GM18508 (cell line): Measurements from ENCODE around the gene MPZL1.
"Not testable (repeated sequence)": the region's sequence is repeated elsewhere in the genome, so short reads cannot be mapped to it uniquely, and the experiment has no call there.

Experiments
- ATAC-seq: cut with Tn5 transposase; IDR thresholded peaks from one replicate; pipeline ENCODE4 v1.9.1; 2021; ENCODE audit warnings: moderate number of reproducible peaks; ENCODE audit not compliant: insufficient read depth, unreplicated experiment

MPZL1 gene

DNA sequence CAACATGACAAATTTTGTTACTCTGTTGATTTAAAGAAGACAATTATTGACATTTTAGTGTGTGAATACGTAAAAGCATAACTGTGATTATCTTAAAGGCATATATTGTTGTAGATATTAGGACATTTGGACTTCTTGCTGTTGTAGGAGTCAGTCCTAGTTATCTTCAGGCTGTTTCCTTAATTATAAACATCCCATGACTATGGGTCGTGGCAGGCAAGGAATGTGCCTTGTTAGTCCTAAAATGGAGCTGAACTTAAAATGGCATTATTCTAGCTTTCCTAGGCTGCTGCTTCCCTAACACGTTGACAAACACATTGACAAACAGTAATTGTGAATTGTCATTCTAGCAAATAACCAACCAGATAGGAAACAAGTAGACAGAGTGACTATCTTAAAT is 4.4 kb upstream of the MPZL1 start:
- no peak for ATAC-seq

DNA sequence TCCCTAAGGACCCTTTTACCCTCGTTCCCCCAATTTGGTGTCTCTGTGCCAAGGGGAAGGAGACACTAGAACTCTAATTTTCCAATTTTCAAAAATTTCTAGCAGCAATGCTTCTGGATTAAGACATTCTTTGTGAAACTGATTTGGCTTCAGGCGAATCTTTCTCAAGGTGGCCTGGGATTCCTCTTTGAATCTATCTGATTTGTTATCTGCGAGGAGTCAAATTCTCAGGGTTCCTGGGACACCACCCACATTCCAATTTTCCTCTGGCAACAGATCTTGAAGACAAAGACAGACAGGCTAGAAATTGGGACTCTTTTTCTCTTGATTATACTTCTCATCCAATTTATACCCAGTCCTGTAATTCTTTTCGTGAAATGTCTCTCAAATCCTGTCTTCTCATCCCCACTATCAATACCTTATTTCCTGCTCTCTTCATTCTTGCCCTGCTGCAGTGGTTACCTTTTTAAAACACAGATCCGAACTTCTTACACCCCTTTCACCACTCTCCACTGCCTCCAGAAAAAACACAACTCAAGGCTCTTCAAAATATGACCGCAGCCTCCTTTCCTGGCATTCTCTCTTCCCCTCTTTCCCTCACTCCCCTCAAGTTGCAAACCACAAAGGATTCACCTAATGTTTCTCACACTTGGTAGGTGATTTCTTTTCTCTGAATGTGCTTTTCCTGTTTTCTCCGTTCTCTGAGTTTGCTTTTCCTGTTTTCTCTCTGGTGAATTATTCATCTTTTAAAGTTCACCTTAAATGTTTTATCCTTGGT is 2.7 kb upstream of the MPZL1 start:
- ATAC-seq, result no peak

DNA sequence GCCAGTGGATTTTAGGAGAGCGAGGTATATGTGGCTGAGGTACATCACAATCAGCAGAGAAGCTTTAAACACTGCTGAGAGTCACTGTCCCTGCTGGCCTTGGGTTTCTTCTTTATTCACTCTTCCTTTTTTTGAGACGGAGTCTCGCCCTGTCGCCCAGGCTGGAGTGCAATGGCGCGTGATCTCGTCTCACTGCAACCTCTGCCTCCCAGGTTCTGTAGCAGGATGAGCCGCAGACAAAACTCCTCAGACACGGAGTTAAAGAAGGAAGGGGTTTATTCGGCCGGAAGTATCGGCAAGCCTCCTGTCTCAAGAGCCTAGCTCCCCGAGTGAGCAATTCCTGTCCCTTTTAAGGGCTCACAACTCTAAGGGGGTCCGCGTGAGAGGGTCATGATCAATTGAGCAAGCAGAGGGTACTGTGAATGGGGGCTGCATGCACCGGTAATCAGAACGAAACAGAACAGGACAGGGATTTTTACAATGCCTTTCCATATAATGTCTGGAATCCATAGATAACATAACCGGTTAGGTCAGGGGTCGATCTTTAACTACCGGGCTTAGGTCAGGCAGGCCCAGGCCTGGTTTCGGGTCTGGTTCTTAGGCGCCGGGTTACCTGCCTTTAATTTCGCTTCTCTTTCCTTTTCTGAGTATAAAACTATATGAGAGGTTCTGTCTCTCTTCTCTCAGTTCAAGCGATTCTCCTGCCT is 1.9 kb upstream of the MPZL1 start:
- ATAC-seq, result not testable (repeated sequence)

DNA sequence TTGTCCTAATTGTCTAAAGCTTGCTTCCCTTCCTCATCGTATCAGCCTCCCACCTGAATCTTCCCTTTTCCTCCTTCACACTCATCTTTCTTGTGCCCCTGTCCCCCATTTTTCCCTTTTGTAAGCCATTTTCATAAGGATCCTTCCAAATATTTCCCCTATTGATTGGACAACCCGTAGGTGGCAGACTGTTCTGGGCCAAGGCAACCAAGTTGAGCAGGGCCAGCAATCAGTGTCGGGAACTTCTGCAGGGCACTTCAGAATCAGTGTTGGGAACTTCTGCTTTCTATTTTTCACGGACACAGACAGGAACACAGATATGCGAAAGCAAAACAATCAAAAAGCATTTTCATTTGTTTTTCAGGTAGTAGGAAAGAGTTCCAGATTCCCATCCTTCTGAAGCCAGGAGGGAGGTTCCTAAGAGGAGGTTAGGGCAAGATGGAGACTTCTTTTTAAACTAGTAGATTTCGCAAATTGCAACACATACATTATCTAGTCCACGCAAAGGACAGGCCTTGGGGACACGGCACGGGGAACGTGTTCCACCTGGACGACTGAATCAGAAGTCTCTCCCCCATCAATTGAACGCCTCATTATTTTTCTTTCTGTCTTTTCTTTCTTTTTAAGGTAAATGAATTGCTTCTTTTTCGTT is 691 bp upstream of the MPZL1 start:
- ATAC-seq, result no peak

DNA sequence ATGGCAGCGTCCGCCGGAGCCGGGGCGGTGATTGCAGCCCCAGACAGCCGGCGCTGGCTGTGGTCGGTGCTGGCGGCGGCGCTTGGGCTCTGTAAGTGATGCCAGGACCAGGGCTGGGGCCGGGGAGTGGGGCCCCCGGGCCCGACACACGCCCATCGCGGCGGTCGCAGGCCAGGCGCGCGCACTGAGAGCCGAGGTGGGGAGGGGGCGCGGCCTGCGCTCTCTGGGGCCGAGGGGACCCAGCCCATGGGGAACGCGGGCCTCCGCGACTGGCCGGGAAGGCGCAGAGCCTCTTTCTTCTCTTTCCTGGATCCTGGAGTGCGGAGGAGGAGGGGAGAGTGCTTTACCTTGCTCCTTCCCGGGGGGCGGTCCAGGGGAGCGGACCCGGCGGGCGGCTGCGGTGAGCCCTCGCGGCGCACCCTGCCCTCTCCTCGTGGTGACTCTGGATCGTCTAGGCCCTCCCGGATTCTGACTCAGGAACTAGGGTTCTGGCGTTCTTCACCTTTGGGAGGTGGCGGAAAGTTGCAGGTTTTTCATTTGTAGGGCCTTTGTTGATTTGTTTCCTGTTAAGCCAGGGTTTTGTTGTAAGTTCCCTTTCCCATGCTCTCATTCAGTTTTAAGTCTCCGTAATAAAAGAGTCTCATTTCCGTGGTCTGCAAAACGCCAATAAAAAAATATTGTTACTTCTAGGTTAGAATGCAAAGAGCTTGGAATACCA is 529 bp downstream of the MPZL1 start:
- peak; percentile 7 for ATAC-seq

DNA sequence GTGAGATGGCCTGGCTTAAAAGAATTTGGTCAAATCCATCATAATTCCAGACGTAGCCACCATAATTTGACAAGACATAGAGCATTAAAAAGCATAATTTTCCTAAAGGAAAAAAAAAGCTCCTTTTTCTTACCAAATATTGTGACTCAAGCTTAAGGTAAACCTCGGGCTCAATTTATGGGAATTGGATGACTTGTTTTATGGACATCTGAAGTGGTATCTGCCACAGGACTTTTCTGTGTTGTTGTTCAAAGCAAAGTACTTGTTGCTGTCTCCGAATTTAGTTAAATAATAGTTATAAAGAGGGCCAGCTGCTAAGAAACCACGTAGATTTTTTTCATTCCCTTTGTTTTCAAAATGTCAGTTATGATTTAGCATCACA is 1.1 kb downstream of the MPZL1 start:
- ATAC-seq, result no peak

DNA sequence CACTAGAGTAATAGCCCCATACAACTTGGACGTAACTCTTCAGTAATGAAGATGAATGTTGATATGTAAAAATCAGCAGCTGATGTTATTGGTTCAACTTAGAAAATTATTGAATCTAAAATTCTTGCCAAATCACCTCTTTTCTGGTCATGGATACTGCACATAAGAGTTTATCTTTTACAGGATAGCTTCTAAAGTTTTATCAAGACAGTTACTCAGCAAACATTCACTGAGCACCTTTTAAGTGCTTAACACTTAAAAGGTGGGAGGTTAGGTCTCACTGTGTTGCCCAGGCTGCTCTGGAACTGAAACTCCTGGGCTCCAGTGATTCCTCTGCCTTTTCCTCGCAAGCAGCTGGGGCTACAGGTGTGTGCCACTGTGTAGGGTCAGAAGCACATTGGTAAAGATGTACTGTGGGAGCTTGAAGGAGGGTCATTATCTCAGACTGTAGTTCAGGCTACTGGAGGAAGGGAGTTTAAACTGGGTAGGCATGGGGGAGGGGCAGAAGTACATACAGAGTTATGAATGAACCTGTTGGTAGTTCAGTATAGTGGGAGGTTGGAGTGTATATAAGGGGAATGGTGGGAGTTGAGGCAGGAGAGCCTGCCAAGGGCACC is 2.0 kb downstream of the MPZL1 start:
- ATAC-seq, result no peak

DNA sequence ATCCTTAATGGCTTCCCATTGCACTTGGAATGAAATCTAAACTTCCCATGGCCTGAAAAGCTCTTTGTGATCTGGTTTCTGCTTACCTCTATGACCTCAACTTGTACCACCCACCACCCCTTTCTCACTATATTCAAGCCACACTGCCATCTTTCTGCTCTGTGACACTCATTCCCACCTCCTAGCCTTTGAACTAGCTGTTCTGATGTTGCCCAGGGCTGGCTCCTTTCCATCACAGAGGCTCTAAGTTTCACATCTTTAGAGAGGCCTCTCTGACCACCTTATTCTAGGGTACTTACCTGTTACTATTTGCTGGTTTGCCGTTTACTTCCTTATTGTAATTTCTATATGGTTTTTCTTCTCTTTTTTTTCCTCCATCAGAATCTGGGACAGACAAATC is 4.2 kb downstream of the MPZL1 start:
- no peak for ATAC-seq

DNA sequence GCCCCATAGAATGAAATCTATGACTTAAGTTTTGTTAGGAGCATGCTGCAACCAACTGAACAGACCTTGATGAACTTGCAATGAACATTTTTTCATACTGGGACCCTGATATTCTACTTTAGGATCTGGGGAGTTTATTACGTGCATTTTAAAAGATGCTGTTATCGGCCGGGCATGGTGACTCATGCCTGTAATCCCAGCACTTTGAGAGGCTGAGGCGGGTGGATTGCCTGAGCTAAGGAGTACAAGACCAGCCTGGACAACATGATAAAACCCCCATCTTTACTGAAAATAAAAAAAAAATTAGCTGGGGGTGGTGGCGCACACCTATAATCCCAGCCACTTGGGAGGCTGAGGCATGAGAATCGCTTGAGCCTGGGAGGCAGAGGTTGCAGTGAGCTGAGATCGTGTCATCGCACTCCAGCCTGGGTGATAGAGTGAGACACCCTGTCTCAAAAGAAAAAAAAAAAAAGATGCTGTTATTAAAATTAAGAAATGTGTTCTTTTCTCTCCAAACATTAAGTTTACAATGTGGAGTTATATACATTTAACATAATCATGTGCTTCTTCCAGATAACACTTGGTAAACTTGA is 7.1 kb downstream of the MPZL1 start:
- no peak for ATAC-seq

DNA sequence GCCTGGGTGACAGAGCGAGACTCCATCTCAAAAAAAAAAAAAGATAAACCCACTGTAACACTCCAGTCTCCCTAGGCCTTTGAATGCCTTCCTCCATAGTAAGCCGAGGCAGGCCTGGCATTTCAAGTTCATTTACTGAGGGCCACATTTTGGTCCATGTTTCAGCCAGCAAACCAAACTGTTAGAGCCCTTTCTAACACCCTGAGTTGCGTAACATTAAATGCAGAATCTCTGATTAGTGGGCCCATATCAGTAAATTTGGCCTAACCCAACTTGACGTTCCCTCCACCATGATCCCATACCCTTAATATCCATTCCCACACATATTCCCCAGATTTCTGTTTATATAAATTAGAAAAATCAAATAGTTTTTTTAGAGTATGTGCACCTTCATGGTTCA is 12.4 kb downstream of the MPZL1 start:
- ATAC-seq, result no peak

DNA sequence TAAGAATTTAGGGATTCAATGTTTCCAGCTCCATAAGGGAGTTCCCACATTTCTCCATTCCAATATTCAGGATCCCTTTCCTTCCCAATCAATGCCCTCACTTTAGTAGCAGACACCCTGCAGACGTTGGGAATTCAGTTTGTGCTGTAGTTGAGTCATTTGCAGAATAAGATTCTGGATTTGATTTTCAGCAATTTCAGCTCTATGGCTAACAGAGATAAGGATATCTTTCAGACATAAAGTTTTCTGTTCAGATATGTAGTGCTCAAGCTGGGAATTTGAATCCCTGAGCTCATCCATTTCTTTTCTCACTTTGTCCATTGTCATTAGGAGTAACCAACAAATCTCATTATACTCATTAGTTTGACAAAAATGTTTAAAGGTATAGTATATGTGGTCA is 13.1 kb downstream of the MPZL1 start:
- ATAC-seq, result no peak

DNA sequence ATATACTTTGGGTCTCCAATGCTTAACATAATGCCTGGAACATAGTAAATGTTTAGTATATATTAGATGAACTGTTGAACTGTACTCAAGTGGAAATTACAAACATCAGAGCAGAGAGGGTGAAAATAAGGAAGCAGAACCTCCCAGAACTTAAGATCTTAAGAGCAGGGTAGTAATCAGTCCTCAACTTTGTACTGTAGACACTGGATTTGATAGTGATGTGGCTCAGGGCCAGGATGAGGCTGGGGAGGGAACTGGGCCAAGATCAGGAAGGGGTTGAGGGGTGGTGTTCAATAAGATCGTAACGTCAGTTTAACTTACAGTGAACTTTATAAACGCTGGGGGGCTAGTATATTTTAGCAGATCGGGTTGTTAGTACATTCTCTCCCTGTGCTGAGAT is 15.4 kb downstream of the MPZL1 start:
- ATAC-seq, result no peak

DNA sequence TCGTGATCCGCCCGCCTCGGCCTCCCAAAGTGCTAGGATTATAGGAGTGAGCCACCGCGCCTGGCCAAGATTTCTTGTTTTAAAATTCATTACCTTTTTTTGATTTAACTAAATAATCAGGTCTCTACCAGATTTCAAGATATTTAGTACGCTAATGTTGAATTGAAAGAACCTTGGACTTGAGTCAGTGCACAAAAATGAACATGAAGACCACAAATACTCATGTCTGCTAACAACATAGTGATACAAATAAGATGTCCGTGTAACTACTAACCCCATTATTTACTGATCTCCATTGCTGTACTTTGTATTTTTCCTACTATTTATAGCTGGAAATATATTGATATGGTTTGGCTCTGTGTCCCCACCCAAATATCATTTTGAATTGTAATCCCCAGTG is 16.4 kb downstream of the MPZL1 start:
- ATAC-seq, result no peak

DNA sequence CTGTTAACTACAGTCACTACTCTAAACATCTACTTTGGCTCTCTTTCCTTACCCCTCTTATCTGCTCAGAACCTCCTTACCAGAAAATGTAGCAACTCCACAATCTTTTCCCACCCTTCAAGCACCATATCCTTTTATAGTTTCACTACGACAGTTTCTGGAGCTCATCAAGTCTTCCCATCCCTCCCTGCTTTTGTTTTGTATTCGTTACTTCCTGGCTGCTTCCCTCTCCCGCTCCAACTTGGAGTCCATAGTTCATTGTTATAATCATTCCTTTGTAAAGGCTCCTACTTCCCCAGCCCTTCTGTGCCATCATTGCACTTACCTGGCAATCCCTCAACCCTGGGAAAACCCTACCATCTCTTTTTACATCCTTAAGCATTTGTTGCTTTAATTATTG is 18.0 kb downstream of the MPZL1 start:
- no peak for ATAC-seq

DNA sequence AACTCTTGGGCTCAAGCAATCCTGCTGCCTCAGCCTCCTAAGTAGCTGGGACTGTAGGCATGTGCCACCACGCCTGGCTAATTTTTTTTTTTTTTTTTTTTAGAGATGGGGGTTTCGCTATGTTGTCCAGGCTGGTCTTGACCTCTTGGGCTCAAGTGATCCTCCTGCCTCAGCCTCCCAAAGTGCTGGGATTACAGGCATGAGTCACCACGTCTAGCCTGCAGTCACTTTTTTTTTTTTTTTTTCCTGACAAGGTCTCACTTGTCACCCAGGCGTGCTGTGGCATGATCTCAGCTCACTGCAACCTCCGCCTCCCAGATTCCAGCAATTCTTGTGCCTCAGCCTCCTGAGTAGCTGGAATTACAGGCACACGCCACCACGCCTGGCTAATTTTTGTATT is 19.3 kb downstream of the MPZL1 start:
- ATAC-seq, result not testable (repeated sequence)

DNA sequence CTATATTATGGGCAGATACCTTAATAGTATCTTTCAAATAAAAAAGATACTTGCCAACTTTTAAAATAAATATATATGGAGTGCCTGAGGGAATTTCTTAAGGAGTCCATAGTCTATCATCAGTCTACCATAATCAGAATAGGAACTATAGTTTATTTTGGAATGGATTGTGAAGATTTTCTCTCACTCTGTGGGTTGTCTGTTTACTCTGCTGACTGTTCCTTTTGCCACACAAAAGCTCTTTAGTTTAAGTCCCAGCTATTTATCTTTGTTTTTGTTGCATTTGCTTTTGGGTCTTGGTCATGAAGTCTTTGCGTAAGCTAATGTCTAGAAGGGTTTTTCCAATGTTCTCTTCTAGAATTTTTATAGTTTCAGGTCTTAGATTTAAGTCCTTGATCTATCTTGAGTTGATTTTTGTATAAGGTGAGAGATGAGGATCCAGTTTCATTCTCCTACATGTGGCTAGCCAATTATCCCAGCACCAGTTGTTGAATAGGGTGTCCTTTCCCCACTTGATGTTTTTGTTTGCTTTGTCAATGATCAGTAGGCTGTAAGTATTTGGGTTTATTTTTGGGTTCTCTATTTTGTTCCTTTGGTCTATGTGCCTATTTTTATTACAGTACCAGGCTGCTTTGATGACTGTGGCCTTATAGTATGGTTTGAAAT is 20.7 kb downstream of the MPZL1 start:
- ATAC-seq, result not testable (repeated sequence)

DNA sequence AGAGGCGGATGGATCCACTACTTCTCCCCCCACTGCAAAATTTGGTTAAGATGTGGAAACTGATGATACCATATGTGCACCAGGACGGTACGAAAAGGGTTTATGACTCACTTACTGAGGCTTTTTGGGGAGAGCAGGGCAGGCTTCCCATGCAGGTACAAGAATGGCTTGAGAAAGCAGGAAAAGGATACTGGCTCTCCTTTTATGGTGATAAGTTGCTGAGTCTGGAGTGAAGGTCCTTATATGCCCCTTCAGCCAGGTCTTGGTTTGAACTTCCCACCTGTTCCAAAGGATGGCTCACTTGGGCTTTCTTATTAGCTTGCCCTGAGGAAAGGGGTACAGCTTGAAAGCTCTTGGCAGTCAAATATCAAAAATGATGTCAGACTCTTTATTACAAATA is 23.1 kb downstream of the MPZL1 start:
- ATAC-seq, result no peak

DNA sequence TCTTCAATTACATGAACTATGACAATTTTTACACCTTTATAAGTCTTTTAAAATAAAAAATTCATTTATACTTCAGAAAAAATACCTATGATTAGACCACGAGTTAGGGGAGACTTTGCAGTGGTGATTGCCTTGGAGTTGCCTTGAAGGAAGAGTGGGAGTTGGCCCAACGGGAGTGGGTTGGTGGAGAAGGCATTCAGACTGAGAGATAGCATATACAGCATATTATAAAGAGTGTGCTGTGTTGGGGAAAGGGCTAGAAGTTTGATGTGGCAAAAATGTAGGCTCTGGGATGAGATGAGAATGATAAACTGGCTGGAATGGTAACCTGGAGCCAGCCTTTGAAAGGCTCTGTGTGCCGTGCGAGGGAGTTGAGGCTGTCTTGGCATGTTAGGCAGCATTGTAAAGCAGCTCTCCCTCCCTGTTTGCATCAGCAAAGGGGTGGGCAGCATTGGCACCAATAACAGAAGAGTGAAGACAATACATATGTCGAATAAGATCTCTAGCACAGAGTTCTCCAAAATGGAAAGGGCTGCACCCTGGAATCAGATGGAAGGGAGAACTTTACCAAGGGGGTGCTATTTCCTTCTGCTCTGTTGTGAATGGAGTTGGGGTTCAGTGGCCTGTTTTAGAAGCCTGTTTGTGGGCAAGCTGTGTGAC is 24.4 kb downstream of the MPZL1 start:
- ATAC-seq, result no peak

DNA sequence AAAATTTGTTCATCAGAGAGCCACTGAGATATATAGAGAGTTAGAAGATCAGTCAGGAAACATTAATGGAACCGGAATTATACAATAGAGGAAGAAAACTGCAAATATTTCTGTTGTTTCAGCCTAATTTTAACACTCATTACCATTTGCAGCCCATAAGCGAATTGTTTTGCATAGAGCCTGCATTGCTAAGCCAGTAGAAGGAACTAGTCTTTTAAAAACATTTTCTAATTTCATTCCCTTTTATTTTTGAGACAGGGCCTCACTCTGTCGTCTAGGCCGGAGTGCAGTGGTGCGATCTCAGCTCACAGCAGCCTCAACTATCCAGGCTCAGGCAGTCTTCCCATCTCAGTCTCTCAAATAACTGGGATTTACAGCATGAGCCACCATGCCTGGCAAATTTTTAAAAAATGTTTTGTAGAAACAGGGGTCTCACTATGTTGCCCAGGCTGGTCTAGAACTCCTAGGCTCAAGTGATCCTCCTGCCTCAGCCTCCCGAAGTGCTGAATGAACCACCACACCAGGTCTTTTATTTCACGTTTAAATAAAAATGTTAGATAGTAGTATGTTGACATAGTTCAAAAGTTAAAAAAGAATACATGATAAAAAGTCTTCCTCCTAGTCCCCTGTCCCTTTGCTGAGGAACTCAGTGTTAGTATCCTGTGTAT is 25.3 kb downstream of the MPZL1 start:
- no peak for ATAC-seq
